NB4 (cell line): ENCODE measurements around the gene DCDC2.

ENCODE experiments used
- POLR2A ChIP-seq: IDR thresholded peaks from 2 replicates; pipeline ENCODE4 v1.6.1; 2011; ENCODE audit warnings: mild to moderate bottlenecking; ENCODE audit not compliant: insufficient read length; ENCODE audit errors: extremely low read depth
- TF ChIP-seq, protein P1 (sequence below): IDR thresholded peaks from one replicate; pipeline ENCODE4 v1.5.1; 2012; ENCODE audit warnings: low read depth, low read length

DNA sequence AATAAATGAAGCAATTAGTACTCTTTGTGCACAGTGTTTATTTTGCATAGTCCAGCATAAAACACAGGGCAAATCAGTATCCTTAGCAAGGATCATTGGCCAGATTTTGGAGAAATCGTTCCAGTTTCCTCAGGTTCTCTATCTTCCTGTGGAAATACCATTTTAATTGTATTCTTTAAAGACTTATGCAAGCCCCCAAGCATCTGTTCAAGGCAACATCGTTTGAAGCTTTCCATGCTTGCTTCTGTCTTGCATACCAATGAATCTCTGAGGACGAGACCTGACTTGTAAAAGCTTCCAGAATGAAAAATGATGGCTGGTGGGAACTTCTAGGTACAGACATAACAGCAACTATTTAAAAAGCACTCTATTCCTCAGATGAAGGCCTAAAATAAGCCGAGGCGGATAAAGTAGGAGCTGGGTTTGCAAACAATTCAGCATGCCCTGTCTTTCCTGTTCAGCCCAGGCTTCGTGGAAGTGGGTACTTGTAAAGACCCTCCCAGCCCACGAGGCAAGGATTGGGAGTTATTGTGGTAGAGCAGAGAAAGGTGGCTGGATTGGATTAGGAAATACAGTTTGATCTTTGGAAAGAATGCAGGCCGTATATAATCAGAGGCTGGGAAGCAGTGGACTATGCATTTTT is 210.2 kb downstream of the DCDC2 start:
- no peak for TF ChIP-seq POLR2A
- TF ChIP-seq, protein P1, sequence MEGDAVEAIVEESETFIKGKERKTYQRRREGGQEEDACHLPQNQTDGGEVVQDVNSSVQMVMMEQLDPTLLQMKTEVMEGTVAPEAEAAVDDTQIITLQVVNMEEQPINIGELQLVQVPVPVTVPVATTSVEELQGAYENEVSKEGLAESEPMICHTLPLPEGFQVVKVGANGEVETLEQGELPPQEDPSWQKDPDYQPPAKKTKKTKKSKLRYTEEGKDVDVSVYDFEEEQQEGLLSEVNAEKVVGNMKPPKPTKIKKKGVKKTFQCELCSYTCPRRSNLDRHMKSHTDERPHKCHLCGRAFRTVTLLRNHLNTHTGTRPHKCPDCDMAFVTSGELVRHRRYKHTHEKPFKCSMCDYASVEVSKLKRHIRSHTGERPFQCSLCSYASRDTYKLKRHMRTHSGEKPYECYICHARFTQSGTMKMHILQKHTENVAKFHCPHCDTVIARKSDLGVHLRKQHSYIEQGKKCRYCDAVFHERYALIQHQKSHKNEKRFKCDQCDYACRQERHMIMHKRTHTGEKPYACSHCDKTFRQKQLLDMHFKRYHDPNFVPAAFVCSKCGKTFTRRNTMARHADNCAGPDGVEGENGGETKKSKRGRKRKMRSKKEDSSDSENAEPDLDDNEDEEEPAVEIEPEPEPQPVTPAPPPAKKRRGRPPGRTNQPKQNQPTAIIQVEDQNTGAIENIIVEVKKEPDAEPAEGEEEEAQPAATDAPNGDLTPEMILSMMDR = no peak
